Neural cell (in vitro differentiated cells): Measurements from ENCODE around the gene PREX1. TPM values are rescaled to one million over a fixed set of nuclear protein-coding genes. Genes with fewer than 3 reads are reported as not detected.

ENCODE experiments used
- H2AFZ ChIP-seq: fragments of 200-600, 300-800 bp; sonication (generic), shearing (Covaris generic); 2 replicates; pipeline ENCODE4 v1.6.0; 2014; ENCODE audit warnings: low read depth, mild to moderate bottlenecking, antibody characterized with exemption, low read length, moderate library complexity
- H3F3A ChIP-seq: fragments of 200-600 bp; shearing (Covaris generic); 2 replicates; pipeline ENCODE4 v1.6.1; 2016; ENCODE audit warnings: mild to moderate bottlenecking, moderate library complexity, mixed read lengths, antibody characterized with exemption, low read length; ENCODE audit not compliant: insufficient read depth, poor library complexity, severe bottlenecking
- H3K27ac ChIP-seq: fragments of 200-600, 300-800 bp; sonication (generic), shearing (Covaris generic); 2 replicates; pipeline ENCODE4 v1.5.1; 2014; ENCODE audit warnings: mild to moderate bottlenecking, low read length, moderate library complexity
- H3K27me3 ChIP-seq: fragments of 300-800, 200-600 bp; sonication (generic), shearing (Covaris generic); 2 replicates; pipeline ENCODE4 v1.6.0; 2014; ENCODE audit warnings: mild to moderate bottlenecking, low read depth, low read length, moderate library complexity; ENCODE audit not compliant: insufficient read depth
- H3K36me3 ChIP-seq: fragments of 300-800, 200-600 bp; sonication (generic), shearing (Covaris generic); 2 replicates; pipeline ENCODE4 v1.5.1; 2014; ENCODE audit warnings: mild to moderate bottlenecking, antibody characterized with exemption, low read length, moderate library complexity; ENCODE audit not compliant: insufficient read depth
- H3K4me2 ChIP-seq: fragments of 300-800, 200-600 bp; sonication (generic), shearing (Covaris generic); 2 replicates; pipeline ENCODE4 v1.6.0; 2014; ENCODE audit warnings: mild to moderate bottlenecking, low read length
- H3K4me3 ChIP-seq: fragments of 300-800, 200-600 bp; sonication (generic), shearing (Covaris generic); 2 replicates; pipeline ENCODE4 v1.5.1; 2014; ENCODE audit warnings: mild to moderate bottlenecking, low read length, moderate library complexity
- H3K79me2 ChIP-seq: fragments of 200-600 bp; shearing (Covaris generic); replicated peaks from 2 replicates; pipeline ENCODE4 v1.6.0; 2014; ENCODE audit warnings: mild to moderate bottlenecking, low read length, moderate library complexity; ENCODE audit not compliant: insufficient read depth
- H3K9ac ChIP-seq: fragments of 300-800, 200-600 bp; sonication (generic), shearing (Covaris generic); 2 replicates; pipeline ENCODE4 v1.6.1; 2016; ENCODE audit warnings: mild to moderate bottlenecking, low read length, mixed read lengths
- H3K9me2 ChIP-seq: fragments of 200-600 bp; shearing (Covaris generic); 2 replicates; pipeline ENCODE4 v1.6.1; 2016; ENCODE audit warnings: mild to moderate bottlenecking, low read length, mixed read lengths; ENCODE audit not compliant: insufficient read depth
- H3K9me3 ChIP-seq: fragments of 200-600, 300-800 bp; sonication (generic), shearing (Covaris generic); 2 replicates; pipeline ENCODE4 v1.6.1; 2016; ENCODE audit warnings: mild to moderate bottlenecking, mixed run types, low read length, moderate library complexity, mixed read lengths
- H4K20me1 ChIP-seq: fragments of 200-600 bp; shearing (Covaris generic); 2 replicates; pipeline ENCODE4 v1.6.1; 2016; ENCODE audit warnings: mild to moderate bottlenecking, mixed run types; ENCODE audit not compliant: insufficient read depth
- EP300 ChIP-seq: fragments of 450-650 bp; conservative IDR thresholded peaks from 2 replicates; pipeline ENCODE4 v1.6.1; 2014; ENCODE audit warnings: antibody characterized with exemption, mild to moderate bottlenecking, moderate library complexity; ENCODE audit not compliant: poor library complexity, severe bottlenecking
- EZH2 ChIP-seq: fragments of 200-600, 300-800 bp; shearing (Covaris generic), sonication (generic); IDR thresholded peaks from 2 replicates; pipeline ENCODE4 v1.6.1; 2014; ENCODE audit warnings: antibody characterized with exemption, low read length, borderline replicate concordance, mild to moderate bottlenecking; ENCODE audit not compliant: insufficient read depth, poor library complexity, severe bottlenecking
- MXI1 ChIP-seq: fragments of 450-650 bp; conservative IDR thresholded peaks from 2 replicates; pipeline ENCODE4 v1.6.1; 2014; ENCODE audit warnings: antibody characterized with exemption, mild to moderate bottlenecking; ENCODE audit not compliant: poor library complexity, severe bottlenecking
- POLR2AphosphoS5 ChIP-seq: IDR thresholded peaks from 2 replicates; pipeline ENCODE4 v1.6.1; 2012
- RAD21 ChIP-seq: fragments of 450-650 bp; conservative IDR thresholded peaks from 2 replicates; pipeline ENCODE4 v1.6.1; 2014; ENCODE audit warnings: antibody characterized with exemption, mild to moderate bottlenecking, moderate library complexity
- SMC3 ChIP-seq: fragments of 450-650 bp; conservative IDR thresholded peaks from 2 replicates; pipeline ENCODE4 v1.6.1; 2014; ENCODE audit warnings: antibody characterized with exemption, mild to moderate bottlenecking, moderate library complexity; ENCODE audit not compliant: poor library complexity
- TAF1 ChIP-seq: IDR thresholded peaks from 2 replicates; pipeline ENCODE4 v1.6.1; 2012; ENCODE audit warnings: low read depth
- polyA plus RNA-seq: library from polyadenylated mRNA; depleted of rRNA; stranded (reverse); fragments of >200 nt; gene quantifications from 2 replicates; pipeline ENCODE4 v1.2.3, GENCODE V29; 2014
- TF ChIP-seq, protein P1 (sequence below): fragments of 450-650 bp; IDR thresholded peaks from 2 replicates; pipeline ENCODE4 v1.5.1; 2014; ENCODE audit warnings: antibody characterized with exemption, mild to moderate bottlenecking, moderate library complexity; ENCODE audit not compliant: poor library complexity, severe bottlenecking
- TF ChIP-seq, protein P2 (sequence below): IDR thresholded peaks from 2 replicates; pipeline ENCODE4 v1.6.1; 2012; ENCODE audit warnings: borderline replicate concordance

The PREX1 gene
- polyA plus RNA-seq, 1 donor from 2014 or later: 0.06 TPM

DNA sequence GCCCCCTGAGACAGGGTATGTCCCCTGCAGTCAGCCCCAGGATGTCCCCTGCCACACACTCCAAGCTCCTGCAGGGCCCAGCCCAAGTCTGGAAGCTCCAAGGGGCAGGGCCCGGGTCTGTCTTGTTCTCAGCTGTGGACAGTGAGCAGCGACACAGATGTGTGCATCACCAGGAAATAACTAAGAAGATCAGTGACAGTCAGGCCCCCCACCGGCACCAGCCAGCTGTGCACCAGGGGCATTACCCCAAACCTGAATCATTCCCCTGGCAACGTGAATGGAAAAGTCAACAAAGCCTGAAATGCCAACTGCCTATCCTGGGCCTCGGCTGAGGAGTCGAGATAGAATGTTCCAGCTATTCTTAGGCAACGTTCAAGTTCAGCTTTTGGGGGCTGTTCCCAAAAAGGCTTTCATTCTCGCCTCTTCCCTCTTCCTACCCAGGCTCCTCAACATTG lies 105.0 kb downstream of the PREX1 start:
- H3K36me3 ChIP-seq: no peaks in the 10 kb centered on the region
- H3F3A ChIP-seq: no peaks in the 10 kb centered on the region
- no peaks in the 10 kb centered on the region for H3K27me3 ChIP-seq
- no peaks in the 10 kb centered on the region for H4K20me1 ChIP-seq
- no peak overlapping the region for H3K27ac ChIP-seq
- TF ChIP-seq SMC3: no peak
- TF ChIP-seq EP300: no peak
- TF ChIP-seq, protein P1, sequence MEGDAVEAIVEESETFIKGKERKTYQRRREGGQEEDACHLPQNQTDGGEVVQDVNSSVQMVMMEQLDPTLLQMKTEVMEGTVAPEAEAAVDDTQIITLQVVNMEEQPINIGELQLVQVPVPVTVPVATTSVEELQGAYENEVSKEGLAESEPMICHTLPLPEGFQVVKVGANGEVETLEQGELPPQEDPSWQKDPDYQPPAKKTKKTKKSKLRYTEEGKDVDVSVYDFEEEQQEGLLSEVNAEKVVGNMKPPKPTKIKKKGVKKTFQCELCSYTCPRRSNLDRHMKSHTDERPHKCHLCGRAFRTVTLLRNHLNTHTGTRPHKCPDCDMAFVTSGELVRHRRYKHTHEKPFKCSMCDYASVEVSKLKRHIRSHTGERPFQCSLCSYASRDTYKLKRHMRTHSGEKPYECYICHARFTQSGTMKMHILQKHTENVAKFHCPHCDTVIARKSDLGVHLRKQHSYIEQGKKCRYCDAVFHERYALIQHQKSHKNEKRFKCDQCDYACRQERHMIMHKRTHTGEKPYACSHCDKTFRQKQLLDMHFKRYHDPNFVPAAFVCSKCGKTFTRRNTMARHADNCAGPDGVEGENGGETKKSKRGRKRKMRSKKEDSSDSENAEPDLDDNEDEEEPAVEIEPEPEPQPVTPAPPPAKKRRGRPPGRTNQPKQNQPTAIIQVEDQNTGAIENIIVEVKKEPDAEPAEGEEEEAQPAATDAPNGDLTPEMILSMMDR: no peak
- TF ChIP-seq, protein P2, sequence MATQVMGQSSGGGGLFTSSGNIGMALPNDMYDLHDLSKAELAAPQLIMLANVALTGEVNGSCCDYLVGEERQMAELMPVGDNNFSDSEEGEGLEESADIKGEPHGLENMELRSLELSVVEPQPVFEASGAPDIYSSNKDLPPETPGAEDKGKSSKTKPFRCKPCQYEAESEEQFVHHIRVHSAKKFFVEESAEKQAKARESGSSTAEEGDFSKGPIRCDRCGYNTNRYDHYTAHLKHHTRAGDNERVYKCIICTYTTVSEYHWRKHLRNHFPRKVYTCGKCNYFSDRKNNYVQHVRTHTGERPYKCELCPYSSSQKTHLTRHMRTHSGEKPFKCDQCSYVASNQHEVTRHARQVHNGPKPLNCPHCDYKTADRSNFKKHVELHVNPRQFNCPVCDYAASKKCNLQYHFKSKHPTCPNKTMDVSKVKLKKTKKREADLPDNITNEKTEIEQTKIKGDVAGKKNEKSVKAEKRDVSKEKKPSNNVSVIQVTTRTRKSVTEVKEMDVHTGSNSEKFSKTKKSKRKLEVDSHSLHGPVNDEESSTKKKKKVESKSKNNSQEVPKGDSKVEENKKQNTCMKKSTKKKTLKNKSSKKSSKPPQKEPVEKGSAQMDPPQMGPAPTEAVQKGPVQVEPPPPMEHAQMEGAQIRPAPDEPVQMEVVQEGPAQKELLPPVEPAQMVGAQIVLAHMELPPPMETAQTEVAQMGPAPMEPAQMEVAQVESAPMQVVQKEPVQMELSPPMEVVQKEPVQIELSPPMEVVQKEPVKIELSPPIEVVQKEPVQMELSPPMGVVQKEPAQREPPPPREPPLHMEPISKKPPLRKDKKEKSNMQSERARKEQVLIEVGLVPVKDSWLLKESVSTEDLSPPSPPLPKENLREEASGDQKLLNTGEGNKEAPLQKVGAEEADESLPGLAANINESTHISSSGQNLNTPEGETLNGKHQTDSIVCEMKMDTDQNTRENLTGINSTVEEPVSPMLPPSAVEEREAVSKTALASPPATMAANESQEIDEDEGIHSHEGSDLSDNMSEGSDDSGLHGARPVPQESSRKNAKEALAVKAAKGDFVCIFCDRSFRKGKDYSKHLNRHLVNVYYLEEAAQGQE: no peak
- no peak for TF ChIP-seq MXI1
- TF ChIP-seq TAF1: no peak
- no peak for TF ChIP-seq POLR2AphosphoS5
- TF ChIP-seq RAD21: no peak
- no peak for TF ChIP-seq EZH2
- no peaks in the 10 kb centered on the region for H3K9me3 ChIP-seq
- no peak overlapping the region for H3K4me3 ChIP-seq
- no peak overlapping the region for H3K9ac ChIP-seq
- no peak overlapping the region for H2AFZ ChIP-seq
- no peaks in the 10 kb centered on the region for H3K79me2 ChIP-seq
- H3K4me2 ChIP-seq: no peak overlapping the region
- H3K9me2 ChIP-seq: no peaks in the 10 kb centered on the region

DNA sequence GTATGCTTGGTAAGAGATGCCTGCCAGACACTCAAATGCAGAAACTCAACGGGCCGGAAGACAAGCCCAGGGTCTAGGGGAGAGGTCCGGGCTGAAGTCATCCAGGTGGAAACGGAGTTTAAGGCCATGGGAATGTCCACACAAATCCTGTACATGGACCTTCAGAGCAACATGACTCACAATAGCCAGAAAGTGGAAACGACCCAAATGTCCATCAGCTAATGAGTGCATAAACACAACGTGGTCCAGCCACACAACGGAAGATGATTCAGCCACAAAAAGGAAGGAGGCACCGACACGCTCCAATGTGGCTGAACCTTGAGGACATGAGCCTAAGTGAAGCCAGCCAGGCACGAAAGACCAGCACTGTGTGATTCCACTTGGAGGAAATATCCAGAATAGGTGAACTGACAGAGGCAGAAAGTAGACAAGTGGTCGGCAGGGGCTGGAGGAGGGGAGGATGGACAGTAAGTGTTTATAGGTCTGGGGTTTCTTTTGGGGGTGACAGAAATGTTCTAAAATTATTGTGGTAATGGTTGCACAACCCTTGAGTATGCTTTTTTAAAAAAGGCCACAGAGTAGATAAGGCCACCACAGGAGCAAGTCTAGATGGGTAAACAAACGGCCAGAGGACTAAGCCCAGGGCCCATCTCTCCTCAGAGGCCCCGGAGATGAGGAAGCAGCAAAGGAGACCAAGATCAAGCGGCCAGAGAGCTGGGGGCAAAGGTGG lies 105.6 kb downstream of the PREX1 start:
- Histone ChIP-seq H3K27ac (no peak overlapping the region), H3K27me3 (no peaks in the 10 kb centered on the region), H2AFZ (no peak overlapping the region), H3K9me3 (no peaks in the 10 kb centered on the region), H3K9ac (no peak overlapping the region), H3K4me2 (no peak overlapping the region), H3K9me2 (no peaks in the 10 kb centered on the region), H3F3A (no peaks in the 10 kb centered on the region), H3K79me2 (no peaks in the 10 kb centered on the region), H4K20me1 (no peaks in the 10 kb centered on the region), H3K36me3 (no peaks in the 10 kb centered on the region), H3K4me3 (no peak overlapping the region)
- TF ChIP-seq RAD21 (no peak), EZH2 (no peak), EP300 (no peak)
- TF ChIP-seq, protein P2: no peak
